ENCODE results near the gene WNT2.

GRCh38 chr7:117349570-117349969, 26.7 kb upstream of the WNT2 start:
- TF ChIP-seq ZNF274 (IDR thresholded peaks at IDR 0.05; ENCODE audit: low read depth, low read length), result no peak
- no peak for TF ChIP-seq SUZ12 (IDR thresholded peaks at IDR 0.05; ENCODE audit: extremely low read depth, insufficient read depth, insufficient read length)
- no peak for TF ChIP-seq YY1 (IDR thresholded peaks at IDR 0.05; ENCODE audit: insufficient read depth, insufficient read length)
